ENCODE data around the gene ST6GAL1.

DNA sequence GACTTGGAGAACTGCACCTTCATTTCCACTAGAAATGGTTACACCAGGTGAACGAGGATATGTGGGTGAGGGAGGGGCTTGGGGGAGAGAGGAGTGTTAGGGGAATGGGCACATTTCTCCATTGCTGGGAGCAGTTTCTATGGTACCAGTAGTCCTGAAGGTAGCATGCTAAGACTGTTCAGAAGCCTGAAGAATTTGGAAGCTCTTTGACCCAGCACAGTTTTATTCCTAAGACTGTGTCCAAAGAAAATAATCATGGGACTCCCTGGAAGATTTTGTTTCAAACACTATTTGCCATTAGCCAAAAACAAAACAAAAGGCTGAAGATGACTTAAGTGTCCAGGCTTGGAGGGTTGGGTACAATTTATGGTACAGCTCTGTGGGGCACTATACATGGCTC, 32.1 kb downstream of the ST6GAL1 start:
- no peak for TF ChIP-seq GATA2 (IDR thresholded peaks at IDR 0.05; ENCODE audit: low read depth, low read length)
- no peak for TF ChIP-seq GATA3 (IDR thresholded peaks at IDR 0.05; ENCODE audit: low read depth, low read length)
